A549 (cell line): Measurements from ENCODE around the gene TBX1. TPM values are rescaled to one million over a fixed set of nuclear protein-coding genes. Genes with fewer than 3 reads are reported as not detected.

Experiments
- ATAC-seq, 2 experiments: fragments of 200-7000 bp in 1 of 2; fragments of >200 bp in 1 of 2; cut with Nextera tagmentation in 1 of 2; cut with Tn5 transposase in 1 of 2; 3 replicates each; pipeline versions ENCODE4 v1.8.0 to v1.9.1; 2018 to 2020; ENCODE audit warnings: mild to moderate bottlenecking in 1 of 2, moderate library complexity in 1 of 2
- CTCF ChIA-PET: fragments of 300-600 bp; sonication (Branson Sonifier 250); formaldehyde crosslinking; extraction: SDS; loops from one replicate; lab custom pipeline; 2021; ENCODE audit warnings: antibody characterized with exemption, inconsistent platforms; lab: Yijun Ruan, JAX
- POLR2A ChIA-PET: fragments of 350-600 bp; formaldehyde crosslinking; extraction: SDS; loops from one replicate; lab custom pipeline; 2021; ENCODE audit warnings: antibody characterized with exemption, inconsistent platforms; lab: Yijun Ruan, JAX
- DNase-seq, 2 experiments: peaks; one replicate each; pipeline versions ENCODE4 v3.0.0 to v3.0.0-alpha.2; 2011 to 2016; ENCODE audit warnings: low read depth in 1 of 2, low spot score in 1 of 2
- FAIRE-seq: peaks from 2 replicates; lab custom pipeline; 2011; peaks lifted over from hg19 to GRCh38; lab: Jason Lieb, UNC
- H3K27ac ChIP-seq, 2 experiments: fragments of >200 bp; sonication (Bioruptor Twin); formaldehyde crosslinking; 3 replicates each; pipeline ENCODE4 v1.5.1; 2016 to 2017
- H3K4me1 ChIP-seq: fragments of >200 bp; sonication (Bioruptor Twin); formaldehyde crosslinking; 3 replicates; pipeline ENCODE4 v1.6.1; 2016
- H3K4me2 ChIP-seq: fragments of >200 bp; sonication (Bioruptor Twin); formaldehyde crosslinking; 3 replicates; pipeline ENCODE4 v1.6.1; 2016
- H3K4me3 ChIP-seq: fragments of >200 bp; sonication (Bioruptor Twin); formaldehyde crosslinking; 3 replicates; pipeline ENCODE4 v1.5.1; 2016
- H3K9me3 ChIP-seq: fragments of >200 bp; sonication (Bioruptor Twin); formaldehyde crosslinking; 3 replicates; pipeline ENCODE4 v1.6.1; 2016
- CBX2 ChIP-seq: fragments of 200-600 bp; sonication (generic); IDR thresholded peaks from 2 replicates; pipeline ENCODE4 v1.6.1; 2016; ENCODE audit warnings: low read depth, mild to moderate bottlenecking, borderline replicate concordance
- CBX8 ChIP-seq: fragments of 200-600 bp; sonication (generic); IDR thresholded peaks from 2 replicates; pipeline ENCODE4 v1.6.1; 2016
- CEBPB ChIP-seq, 2 experiments: fragments of >200 bp in 1 of 2; sonication (Bioruptor Twin) in 1 of 2; formaldehyde crosslinking in 1 of 2; IDR thresholded peaks; 2 replicates each; pipeline ENCODE4 v1.6.1; 2012 to 2016
- CHD2 ChIP-seq: fragments of 150-350 bp; IDR thresholded peaks from 2 replicates; pipeline ENCODE4 v1.6.1; 2014; ENCODE audit warnings: low read length; ENCODE audit not compliant: partially characterized antibody
- CHD4 ChIP-seq: fragments of 200-600 bp; sonication (generic); IDR thresholded peaks from 2 replicates; pipeline ENCODE4 v1.6.1; 2016; ENCODE audit warnings: antibody characterized with exemption, mild to moderate bottlenecking, borderline replicate concordance
- EP300 ChIP-seq, 2 experiments: fragments of >200 bp; sonication (Bioruptor Twin); formaldehyde crosslinking; IDR thresholded peaks; 2 replicates in 1 of 2; 3 replicates in 1 of 2; pipeline ENCODE4 v1.6.1; 2016 to 2017
- ESRRA ChIP-seq: fragments of 150-350 bp; IDR thresholded peaks from 2 replicates; pipeline ENCODE4 v1.6.1; 2014; ENCODE audit warnings: mild to moderate bottlenecking, low read length, borderline replicate concordance
- FOXS1 ChIP-seq: fragments of 250-450 bp; sonication (Bioruptor Pico); IDR thresholded peaks from 2 replicates; pipeline ENCODE4 v1.5.0; 2020; ENCODE audit warnings: mild to moderate bottlenecking, moderate library complexity
- HEYL ChIP-seq: fragments of 250-450 bp; sonication (Bioruptor Pico); IDR thresholded peaks from 2 replicates; pipeline ENCODE4 v1.8.0; 2021; ENCODE audit warnings: mild to moderate bottlenecking, moderate library complexity
- HOXA7 ChIP-seq: fragments of 250-450 bp; sonication (Bioruptor Pico); IDR thresholded peaks from 2 replicates; pipeline ENCODE4 v1.5.0; 2020; ENCODE audit warnings: mild to moderate bottlenecking, moderate library complexity
- HOXB5 ChIP-seq: fragments of 250-450 bp; sonication (Bioruptor Pico); IDR thresholded peaks from 2 replicates; pipeline ENCODE4 v1.5.0; 2020; ENCODE audit warnings: mild to moderate bottlenecking, moderate library complexity
- JUN ChIP-seq, 2 experiments: fragments of >200 bp; sonication (Bioruptor Twin); formaldehyde crosslinking; IDR thresholded peaks; 2 replicates in 1 of 2; 3 replicates in 1 of 2; pipeline ENCODE4 v1.6.1; 2016 to 2017
- JUNB ChIP-seq: fragments of >200 bp; sonication (Bioruptor Twin); formaldehyde crosslinking; IDR thresholded peaks from 2 replicates; pipeline ENCODE4 v1.6.1; 2016
- MAZ ChIP-seq: fragments of 150-350 bp; IDR thresholded peaks from 2 replicates; pipeline ENCODE4 v1.6.1; 2014; ENCODE audit warnings: antibody characterized with exemption, low read depth, low read length, borderline replicate concordance
- NFE2L2 ChIP-seq: fragments of 150-350 bp; conservative IDR thresholded peaks from 2 replicates; pipeline ENCODE4 v1.6.1; 2014; ENCODE audit warnings: low read length
- NPAS2 ChIP-seq: fragments of 250-450 bp; sonication (Bioruptor Pico); IDR thresholded peaks from 2 replicates; pipeline ENCODE4 v1.8.0; 2022; ENCODE audit warnings: mild to moderate bottlenecking, moderate library complexity, borderline replicate concordance
- NR3C1 ChIP-seq: fragments of >200 bp; sonication (Bioruptor Twin); formaldehyde crosslinking; IDR thresholded peaks from 3 replicates; pipeline ENCODE4 v1.6.1; 2017
- RAD21 ChIP-seq, 2 experiments: fragments of >200 bp in 1 of 2; sonication (Bioruptor Twin) in 1 of 2; formaldehyde crosslinking in 1 of 2; IDR thresholded peaks in 1 of 2; conservative IDR thresholded peaks in 1 of 2; 2 replicates in 1 of 2; 3 replicates in 1 of 2; pipeline ENCODE4 v1.6.1; 2012 to 2018; ENCODE audit warnings: inconsistent platforms in 1 of 2
- RARB ChIP-seq: fragments of 250-450 bp; sonication (Bioruptor Pico); IDR thresholded peaks from 2 replicates; pipeline ENCODE4 v1.8.0; 2021; ENCODE audit warnings: mild to moderate bottlenecking, moderate library complexity
- TP53 ChIP-seq: fragments of 250-450 bp; sonication (Bioruptor Pico); IDR thresholded peaks from 2 replicates; pipeline ENCODE4 v1.5.0; 2021; ENCODE audit warnings: mild to moderate bottlenecking, moderate library complexity
- ZC3H11A ChIP-seq: fragments of 450-650 bp; IDR thresholded peaks from 2 replicates; pipeline ENCODE4 v1.6.1; 2014; ENCODE audit warnings: antibody characterized with exemption, mild to moderate bottlenecking
- ZNF302 ChIP-seq: fragments of 250-450 bp; sonication (Bioruptor Pico); IDR thresholded peaks from 2 replicates; pipeline ENCODE4 v1.9.0; 2021; ENCODE audit warnings: inconsistent platforms, mild to moderate bottlenecking, moderate library complexity
- WGBS: methylation state at CpG from one replicate; pipeline ENCODE4 v1.1.6; 2017; ENCODE audit errors: missing lambda C conversion rate; 5-methylcytosine and 5-hydroxymethylcytosine counted together
- polyA plus RNA-seq, 4 experiments: library from polyadenylated mRNA; depleted of rRNA in 3 of 4; stranded (reverse); fragments of >200 nt; fragmentation: RNase III in 1 of 4; extraction: RNeasy Plus Mini Kit Qiagen cat#74134 plus additional on column Dnase treatment in 1 of 4; gene quantifications; 2 replicates in 3 of 4; 3 replicates in 1 of 4; pipeline ENCODE4 v1.2.3, GENCODE V29; 2011 to 2017
- TF ChIP-seq, protein P1 (sequence below): fragments of 450-650 bp; IDR thresholded peaks from 2 replicates; pipeline ENCODE4 v1.6.1; 2014; ENCODE audit warnings: antibody characterized with exemption
- TF ChIP-seq, protein P2 (sequence below): IDR thresholded peaks from 2 replicates; pipeline ENCODE4 v1.6.1; 2012; ENCODE audit warnings: low read depth, borderline replicate concordance
- TF ChIP-seq, protein P3 (sequence below): fragments of >200 bp; sonication (Bioruptor Twin); formaldehyde crosslinking; IDR thresholded peaks from 2 replicates; pipeline ENCODE4 v1.6.1; 2016
- TF ChIP-seq, protein P4 (sequence below): fragments of 250-450 bp; sonication (Bioruptor Pico); IDR thresholded peaks from 2 replicates; pipeline ENCODE4 v1.5.0; 2021; ENCODE audit warnings: mild to moderate bottlenecking, moderate library complexity, borderline replicate concordance

TBX1 gene
- polyA plus RNA-seq, 2 of the 4 experiments (the other 2 are of a cell fraction): 0.30 to 2.8 TPM

DNA sequence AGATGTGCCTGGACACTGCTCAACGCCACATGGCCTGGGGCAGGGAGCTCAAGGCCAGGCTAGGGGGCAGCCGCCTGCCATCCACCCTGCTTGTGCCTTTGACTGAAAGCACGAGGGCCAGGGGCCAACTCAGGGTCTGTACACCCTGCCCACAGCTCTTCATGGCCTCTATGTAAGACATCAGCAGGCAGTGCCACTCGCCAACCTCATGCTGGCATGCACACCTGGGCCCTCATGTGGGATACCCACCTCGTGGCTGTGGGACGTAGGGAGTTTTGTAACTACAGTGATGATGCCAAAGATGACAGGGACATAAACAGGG, 25.6 kb downstream of the TBX1 start:
- ATAC-seq: no peak
- H3K9me3 ChIP-seq: no peaks in the 10 kb centered on the region
- FAIRE-seq: no peak
- H3K4me3 ChIP-seq: no peak overlapping the region
- ChIA-PET CTCF (interaction anchor here (0.7 to 0.8 kb wide), 3 partner anchors 13 to 124 kb away, joined by 3 to 4 read pairs (median 3); no protein-coding TSS in a partner anchor), POLR2A (no interaction called here)
- H3K27ac ChIP-seq: no peak overlapping the region
- DNase-seq: no peak
- TF ChIP-seq HOXB5 (CRISPR knock-in tag): no peak
- TF ChIP-seq TP53 (CRISPR knock-in tag): no peak
- no peak for TF ChIP-seq NFE2L2
- TF ChIP-seq HEYL (CRISPR knock-in tag): no peak
- TF ChIP-seq RAD21 (conservative IDR thresholded peaks at IDR 0.05 in 1 of 2, IDR thresholded peaks at IDR 0.05 in 1 of 2): no peak
- TF ChIP-seq, protein P1, sequence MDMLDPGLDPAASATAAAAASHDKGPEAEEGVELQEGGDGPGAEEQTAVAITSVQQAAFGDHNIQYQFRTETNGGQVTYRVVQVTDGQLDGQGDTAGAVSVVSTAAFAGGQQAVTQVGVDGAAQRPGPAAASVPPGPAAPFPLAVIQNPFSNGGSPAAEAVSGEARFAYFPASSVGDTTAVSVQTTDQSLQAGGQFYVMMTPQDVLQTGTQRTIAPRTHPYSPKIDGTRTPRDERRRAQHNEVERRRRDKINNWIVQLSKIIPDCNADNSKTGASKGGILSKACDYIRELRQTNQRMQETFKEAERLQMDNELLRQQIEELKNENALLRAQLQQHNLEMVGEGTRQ: no peak
- TF ChIP-seq, protein P2, sequence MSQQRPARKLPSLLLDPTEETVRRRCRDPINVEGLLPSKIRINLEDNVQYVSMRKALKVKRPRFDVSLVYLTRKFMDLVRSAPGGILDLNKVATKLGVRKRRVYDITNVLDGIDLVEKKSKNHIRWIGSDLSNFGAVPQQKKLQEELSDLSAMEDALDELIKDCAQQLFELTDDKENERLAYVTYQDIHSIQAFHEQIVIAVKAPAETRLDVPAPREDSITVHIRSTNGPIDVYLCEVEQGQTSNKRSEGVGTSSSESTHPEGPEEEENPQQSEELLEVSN: no peak
- no peak for TF ChIP-seq CHD4
- no peak for TF ChIP-seq HOXA7 (CRISPR knock-in tag)
- no peak for TF ChIP-seq JUNB
- TF ChIP-seq RARB: no peak
- no peak for TF ChIP-seq EP300 (IDR thresholded peaks at IDR 0.05)
- no peak for TF ChIP-seq CBX8
- H3K4me2 ChIP-seq: no peak overlapping the region
- WGBS: 69% methylated on average over 5 of the region's 6 CpGs
- no peaks in the 10 kb centered on the region for H3K4me1 ChIP-seq

DNA sequence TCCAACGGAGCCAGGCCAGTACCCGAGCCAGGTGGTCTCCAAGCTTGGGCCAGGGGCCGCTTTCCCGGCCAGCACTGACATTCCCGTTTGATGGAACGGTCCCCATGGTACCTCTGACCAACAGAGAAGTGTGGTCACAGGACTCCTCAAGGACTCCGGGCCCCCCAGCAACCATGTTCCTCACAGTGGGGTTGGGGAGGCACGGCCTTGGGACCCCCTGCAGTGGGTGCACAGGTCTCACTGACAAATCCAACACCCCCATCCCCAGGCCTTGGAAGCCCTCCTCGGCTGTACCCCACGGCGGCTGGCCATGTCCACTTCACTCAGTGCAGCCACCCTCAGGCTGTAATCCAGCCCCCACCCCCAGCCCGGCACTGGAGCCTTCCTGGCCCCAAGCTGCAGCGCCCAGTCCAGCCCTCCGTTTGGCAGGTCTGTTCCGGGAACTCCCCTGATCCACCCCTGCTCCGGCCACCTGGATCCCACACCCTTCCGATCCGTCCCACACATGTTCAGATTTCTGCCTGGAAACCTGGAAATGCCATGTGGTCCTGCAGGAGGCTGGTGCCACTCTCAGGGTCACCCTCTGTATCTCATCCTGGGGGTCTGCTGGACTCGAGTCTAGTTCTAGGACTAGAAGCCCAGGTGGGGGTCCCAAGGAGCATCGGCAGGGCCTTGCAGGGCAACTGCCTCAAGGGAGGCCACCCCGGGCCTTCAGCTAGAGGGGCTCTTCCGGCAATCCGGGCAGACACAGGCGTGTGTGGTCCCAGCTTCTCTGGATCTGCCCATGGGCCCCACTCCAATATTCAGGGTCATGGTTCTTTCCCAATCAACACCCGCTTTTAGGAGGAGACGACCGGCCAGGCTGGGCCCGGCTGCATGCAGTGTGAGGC, 26.6 kb downstream of the TBX1 start:
- POLR2A ChIA-PET: no interaction called here
- Histone ChIP-seq H3K9me3 (no peaks in the 10 kb centered on the region), H3K4me3 (no peak overlapping the region), H3K4me2 (no peak overlapping the region), H3K27ac (no peak overlapping the region), H3K4me1 (no peaks in the 10 kb centered on the region)
- DNase-seq (no peak), FAIRE-seq (no peak), ATAC-seq (no peak)
- no peak for TF ChIP-seq HOXA7 (CRISPR knock-in tag)
- no peak for TF ChIP-seq CHD2
- TF ChIP-seq, protein P3, sequence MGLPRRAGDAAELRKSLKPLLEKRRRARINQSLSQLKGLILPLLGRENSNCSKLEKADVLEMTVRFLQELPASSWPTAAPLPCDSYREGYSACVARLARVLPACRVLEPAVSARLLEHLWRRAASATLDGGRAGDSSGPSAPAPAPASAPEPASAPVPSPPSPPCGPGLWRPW: no peak
- TF ChIP-seq HEYL (CRISPR knock-in tag): no peak
- no peak for TF ChIP-seq CEBPB (IDR thresholded peaks at IDR 0.05)
- CTCF ChIA-PET: interaction anchor here (0.7 to 1.1 kb wide), 4 partner anchors 30 to 123 kb away, joined by 3 to 4 read pairs (median 3); no protein-coding TSS in a partner anchor
- WGBS: 85% methylated on average over 18 of the region's 28 CpGs

DNA sequence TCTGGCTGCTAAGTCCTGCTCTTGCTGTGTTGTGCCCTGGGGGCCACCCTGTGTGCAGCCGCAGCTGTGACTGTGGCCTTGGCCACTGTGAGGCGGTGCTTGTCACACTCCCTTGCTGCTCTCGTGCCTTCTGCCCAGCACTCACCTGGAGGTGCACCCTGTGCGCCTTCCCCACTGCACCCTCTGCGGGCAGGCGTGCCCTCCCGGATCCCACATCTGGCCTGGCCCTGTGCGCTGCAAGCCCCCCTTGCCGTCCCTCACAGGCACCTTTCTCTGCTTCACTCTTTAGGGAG, 27.2 kb downstream of the TBX1 start:
- WGBS: 90% methylated on average over 9 of the region's 9 CpGs
- FAIRE-seq (no peak), DNase-seq (no peak), ATAC-seq (no peak)
- no peaks in the 10 kb centered on the region for H3K4me1 ChIP-seq
- no peak overlapping the region for H3K27ac ChIP-seq
- TF ChIP-seq ESRRA: no peak
- TF ChIP-seq NR3C1: no peak
- TF ChIP-seq, protein P4, sequence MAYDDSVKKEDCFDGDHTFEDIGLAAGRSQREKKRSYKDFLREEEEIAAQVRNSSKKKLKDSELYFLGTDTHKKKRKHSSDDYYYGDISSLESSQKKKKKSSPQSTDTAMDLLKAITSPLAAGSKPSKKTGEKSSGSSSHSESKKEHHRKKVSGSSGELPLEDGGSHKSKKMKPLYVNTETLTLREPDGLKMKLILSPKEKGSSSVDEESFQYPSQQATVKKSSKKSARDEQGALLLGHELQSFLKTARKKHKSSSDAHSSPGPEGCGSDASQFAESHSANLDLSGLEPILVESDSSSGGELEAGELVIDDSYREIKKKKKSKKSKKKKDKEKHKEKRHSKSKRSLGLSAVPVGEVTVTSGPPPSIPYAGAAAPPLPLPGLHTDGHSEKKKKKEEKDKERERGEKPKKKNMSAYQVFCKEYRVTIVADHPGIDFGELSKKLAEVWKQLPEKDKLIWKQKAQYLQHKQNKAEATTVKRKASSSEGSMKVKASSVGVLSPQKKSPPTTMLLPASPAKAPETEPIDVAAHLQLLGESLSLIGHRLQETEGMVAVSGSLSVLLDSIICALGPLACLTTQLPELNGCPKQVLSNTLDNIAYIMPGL: no peak
- TF ChIP-seq JUN (IDR thresholded peaks at IDR 0.05): no peak
- TF ChIP-seq, protein P2: no peak
- TF ChIP-seq RARB: no peak
- no peak for TF ChIP-seq ZNF302 (CRISPR knock-in tag)
- TF ChIP-seq RAD21 (conservative IDR thresholded peaks at IDR 0.05 in 1 of 2, IDR thresholded peaks at IDR 0.05 in 1 of 2): no peak
- no peak for TF ChIP-seq FOXS1
- no peak for TF ChIP-seq ZC3H11A
- no peak for TF ChIP-seq CBX2
- no peak for TF ChIP-seq CHD4
- no peak for TF ChIP-seq NPAS2 (CRISPR knock-in tag)
- TF ChIP-seq MAZ: no peak
- no peak for TF ChIP-seq HOXB5 (CRISPR knock-in tag)
- TF ChIP-seq, all 56 proteins: peak for 0
- no peaks in the 10 kb centered on the region for H3K9me3 ChIP-seq
- no peak overlapping the region for H3K4me2 ChIP-seq
- H3K4me3 ChIP-seq: no peak overlapping the region
- CTCF ChIA-PET: interaction anchor here (1.0 to 1.1 kb wide), 2 partner anchors 30 to 122 kb away, joined by 3 read pairs; no protein-coding TSS in a partner anchor
- POLR2A ChIA-PET: no interaction called here
